H1 (cell line): Measurements from ENCODE around the gene JPT1. TPM values are rescaled to one million over a fixed set of nuclear protein-coding genes. Genes with fewer than 3 reads are reported as not detected.

Source experiments
- GABPA ChIP-seq: IDR thresholded peaks from 2 replicates; pipeline ENCODE4 v1.6.1; 2011; ENCODE audit warnings: mild to moderate bottlenecking, low read length, moderate library complexity, borderline replicate concordance; ENCODE audit not compliant: insufficient read depth
- POLR2A ChIP-seq, 2 experiments: IDR thresholded peaks; 1 replicate in 1 of 2; 2 replicates in 1 of 2; pipeline ENCODE4 v1.6.1; 2011; ENCODE audit warnings: low read depth in 2 of 2, low read length in 2 of 2, mild to moderate bottlenecking in 2 of 2; ENCODE audit errors: control extremely low read depth in 1 of 2
- SIN3A ChIP-seq, 2 experiments: IDR thresholded peaks in 1 of 2; conservative IDR thresholded peaks in 1 of 2; 2 replicates each; pipeline ENCODE4 v1.6.1; 2011 to 2012; ENCODE audit warnings: low read length in 2 of 2, improper control_type of control experiment in 1 of 2, low read depth in 1 of 2, mild to moderate bottlenecking in 1 of 2
- YY1 ChIP-seq: IDR thresholded peaks from 2 replicates; pipeline ENCODE4 v1.6.1; 2011; ENCODE audit warnings: low read depth, mild to moderate bottlenecking, low read length
- ZNF274 ChIP-seq: IDR thresholded peaks from 2 replicates; pipeline ENCODE4 v1.7.0; 2012; ENCODE audit warnings: low read length, borderline replicate concordance; ENCODE audit errors: extremely low read depth
- polyA plus RNA-seq, 7 experiments: library from polyadenylated mRNA; depleted of rRNA in 3 of 7; stranded (reverse) in 5 of 7; unstranded in 2 of 7; fragments of >200 nt in 5 of 7; fragments of 200-250 nt in 2 of 7; gene quantifications; 1 replicate in 5 of 7; 2 replicates in 1 of 7; 4 replicates in 1 of 7; pipeline versions ENCODE4 v1.2.1 to v1.2.3, GENCODE V29; 2011 to 2013; ENCODE audit warnings: missing spikeins in 2 of 7, mixed read lengths in 2 of 7
- total RNA-seq: library from RNA; stranded (reverse); fragmentation: NEBNext Ultra II Directional; extraction: Animal tissue kit (Norgen Biotek cat#: 25700); gene quantifications from 2 replicates; pipeline ENCODE4 v1.2.1, GENCODE V29; 2021
- TF ChIP-seq, protein P1 (sequence below), 3 experiments: IDR thresholded peaks; 1 replicate in 2 of 3; 2 replicates in 1 of 3; pipeline versions ENCODE4 v1.5.1 to v1.6.1; 2011; ENCODE audit warnings: low read length in 3 of 3, mild to moderate bottlenecking in 3 of 3, inconsistent platforms in 2 of 3, low read depth in 1 of 3, moderate library complexity in 1 of 3; ENCODE audit not compliant: insufficient read depth in 1 of 3; ENCODE audit errors: control extremely low read depth in 1 of 3
- TF ChIP-seq, protein P2 (sequence below): IDR thresholded peaks from 2 replicates; pipeline ENCODE4 v1.6.1; 2011; ENCODE audit warnings: low read length, improper control_type of control experiment
- TF ChIP-seq, protein P3 (sequence below): IDR thresholded peaks from 2 replicates; pipeline ENCODE4 v1.6.1; 2012; ENCODE audit warnings: inconsistent platforms

The JPT1 gene
- total and polyA plus RNA-seq, 2 of the 8 experiments (the other 6 are each of a cell fraction or from before 2014, with no cell fraction given): 154 to 369 TPM

DNA sequence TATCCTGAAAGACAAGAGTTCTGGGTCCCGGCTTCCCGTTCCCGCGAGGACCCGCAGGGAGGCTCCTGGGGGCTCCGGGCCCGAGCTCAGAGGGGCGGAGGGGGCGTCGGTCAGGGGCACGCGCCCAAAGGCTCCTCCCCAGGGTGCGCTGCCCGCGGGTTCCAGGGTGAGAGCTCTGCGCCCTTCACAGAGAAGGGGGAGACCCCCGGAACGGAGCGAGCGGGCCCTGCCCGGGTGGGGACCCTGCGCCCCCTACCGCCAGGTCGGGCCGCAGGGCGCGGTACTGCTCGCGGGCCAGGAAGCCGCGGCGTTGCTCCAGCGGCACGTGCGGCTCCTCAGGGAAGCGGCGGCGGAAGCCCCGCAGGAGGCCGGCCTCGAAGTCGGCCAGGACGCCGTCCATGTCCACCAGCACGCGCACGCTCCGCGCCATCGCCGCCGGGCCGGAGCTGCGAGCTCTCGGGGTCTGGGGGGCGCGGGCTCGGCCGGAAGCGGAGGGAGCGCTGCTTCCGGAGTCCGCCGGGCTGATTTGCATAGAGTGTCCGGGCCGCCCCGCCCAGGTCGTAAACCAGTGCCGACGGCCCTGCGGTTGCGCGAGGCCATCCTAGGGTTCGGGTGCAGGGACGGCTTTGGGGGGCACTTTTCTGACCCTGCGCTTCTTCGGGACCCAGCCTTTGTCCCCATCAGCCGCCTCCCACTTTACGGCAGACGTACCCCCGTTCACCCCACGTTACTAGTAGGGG, 22.9 kb downstream of the JPT1 start, which contains the start of gene NT5C (continued):
- TF ChIP-seq, protein P1, sequence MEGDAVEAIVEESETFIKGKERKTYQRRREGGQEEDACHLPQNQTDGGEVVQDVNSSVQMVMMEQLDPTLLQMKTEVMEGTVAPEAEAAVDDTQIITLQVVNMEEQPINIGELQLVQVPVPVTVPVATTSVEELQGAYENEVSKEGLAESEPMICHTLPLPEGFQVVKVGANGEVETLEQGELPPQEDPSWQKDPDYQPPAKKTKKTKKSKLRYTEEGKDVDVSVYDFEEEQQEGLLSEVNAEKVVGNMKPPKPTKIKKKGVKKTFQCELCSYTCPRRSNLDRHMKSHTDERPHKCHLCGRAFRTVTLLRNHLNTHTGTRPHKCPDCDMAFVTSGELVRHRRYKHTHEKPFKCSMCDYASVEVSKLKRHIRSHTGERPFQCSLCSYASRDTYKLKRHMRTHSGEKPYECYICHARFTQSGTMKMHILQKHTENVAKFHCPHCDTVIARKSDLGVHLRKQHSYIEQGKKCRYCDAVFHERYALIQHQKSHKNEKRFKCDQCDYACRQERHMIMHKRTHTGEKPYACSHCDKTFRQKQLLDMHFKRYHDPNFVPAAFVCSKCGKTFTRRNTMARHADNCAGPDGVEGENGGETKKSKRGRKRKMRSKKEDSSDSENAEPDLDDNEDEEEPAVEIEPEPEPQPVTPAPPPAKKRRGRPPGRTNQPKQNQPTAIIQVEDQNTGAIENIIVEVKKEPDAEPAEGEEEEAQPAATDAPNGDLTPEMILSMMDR (IDR thresholded peaks at IDR 0.05; ENCODE audit: control extremely low read depth in 1 of 3, insufficient read depth in 1 of 3, low read depth in 1 of 3, low read length in 3 of 3): peak; percentile 65 to 72 (median 68)
- TF ChIP-seq, protein P2, sequence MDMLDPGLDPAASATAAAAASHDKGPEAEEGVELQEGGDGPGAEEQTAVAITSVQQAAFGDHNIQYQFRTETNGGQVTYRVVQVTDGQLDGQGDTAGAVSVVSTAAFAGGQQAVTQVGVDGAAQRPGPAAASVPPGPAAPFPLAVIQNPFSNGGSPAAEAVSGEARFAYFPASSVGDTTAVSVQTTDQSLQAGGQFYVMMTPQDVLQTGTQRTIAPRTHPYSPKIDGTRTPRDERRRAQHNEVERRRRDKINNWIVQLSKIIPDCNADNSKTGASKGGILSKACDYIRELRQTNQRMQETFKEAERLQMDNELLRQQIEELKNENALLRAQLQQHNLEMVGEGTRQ: 0 out of 2 replicates have a peak, but pooled peaks have one; percentile 42
- peak; percentile 66; the same call in 1 of the 2 replicates for TF ChIP-seq YY1
- TF ChIP-seq SIN3A (conservative IDR thresholded peaks at IDR 0.05 in 1 of 2, IDR thresholded peaks at IDR 0.05 in 1 of 2; ENCODE audit: low read depth in 1 of 2, low read length in 2 of 2): peak; percentile 62 to 64; a peak in 2 of 4 replicates
- TF ChIP-seq POLR2A (IDR thresholded peaks at IDR 0.05; ENCODE audit: control extremely low read depth in 1 of 2, low read depth in 2 of 2, low read length in 2 of 2): peak; percentile 72 to 75; a peak in 2 of 3 replicates
- TF ChIP-seq GABPA: peak; percentile 87
- TF ChIP-seq, protein P3, sequence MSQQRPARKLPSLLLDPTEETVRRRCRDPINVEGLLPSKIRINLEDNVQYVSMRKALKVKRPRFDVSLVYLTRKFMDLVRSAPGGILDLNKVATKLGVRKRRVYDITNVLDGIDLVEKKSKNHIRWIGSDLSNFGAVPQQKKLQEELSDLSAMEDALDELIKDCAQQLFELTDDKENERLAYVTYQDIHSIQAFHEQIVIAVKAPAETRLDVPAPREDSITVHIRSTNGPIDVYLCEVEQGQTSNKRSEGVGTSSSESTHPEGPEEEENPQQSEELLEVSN: peak; percentile 88
- no peak for TF ChIP-seq ZNF274
